DLD1 (cell line): ENCODE measurements around the gene CACNA1B.

Experiments used
- in situ Hi-C: cut with HindIII; loops from 2 replicates; pipeline ENCODE4 v1.10.0; 2017; ENCODE audit warnings: low sequenced_read_pairs

CACNA1B gene

GRCh38 chr9:137959641-137960411 lies 82.2 kb downstream of the CACNA1B start:
- in situ Hi-C loops, result no loop called here

DNA sequence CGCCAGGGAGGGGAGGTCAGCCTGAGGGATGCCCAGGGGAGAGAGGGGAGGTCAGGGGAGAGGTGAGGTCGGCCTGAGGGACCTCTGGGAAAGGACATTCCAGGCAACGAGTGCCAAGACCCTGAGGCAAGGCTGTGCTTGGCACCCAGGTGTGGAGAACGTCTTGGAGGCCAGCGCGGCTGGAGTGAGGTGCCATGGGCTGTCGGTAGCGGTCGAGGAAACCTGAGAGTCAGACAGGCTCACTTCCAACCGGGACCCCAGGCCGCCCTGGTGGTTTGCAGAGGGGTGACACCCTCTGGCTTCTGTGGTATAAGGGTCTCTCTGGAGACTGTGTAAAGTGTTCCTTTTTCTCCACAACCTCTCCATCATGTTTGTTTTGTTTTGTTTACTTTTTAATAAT lies 82.9 kb downstream of the CACNA1B start:
- in situ Hi-C loops, result no loop called here

- in situ Hi-C loops, result no loop called here
Observed at GRCh38 chr9:137963525-137963924, 85.9 kb downstream of the CACNA1B start.

- in situ Hi-C loops, result no loop called here
Observed at GRCh38 chr9:137965177-137965795, 87.7 kb downstream of the CACNA1B start.

- in situ Hi-C loops, result no loop called here
Observed at GRCh38 chr9:137967280-137967953, 89.8 kb downstream of the CACNA1B start.

DNA sequence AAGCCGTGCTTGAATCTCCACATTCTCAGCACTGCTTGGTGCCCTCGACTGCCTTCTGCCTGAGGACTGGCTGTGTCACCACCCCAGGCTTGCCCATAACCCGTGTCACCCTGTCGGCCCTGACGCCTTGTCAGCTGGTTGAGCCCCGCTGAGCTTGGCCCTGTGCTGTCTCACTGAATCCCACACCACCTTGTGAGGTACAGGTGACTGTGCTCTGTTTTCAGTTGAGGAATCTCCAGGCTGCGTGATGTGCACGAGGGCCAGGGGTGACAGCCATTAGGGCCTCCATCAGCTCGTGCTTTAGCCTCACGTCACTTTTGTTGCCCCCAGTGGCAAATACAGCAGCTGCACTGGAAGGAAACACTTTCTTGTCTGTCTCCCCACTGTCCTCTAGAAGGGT lies 90.7 kb downstream of the CACNA1B start:
- in situ Hi-C loops, result no loop called here

GRCh38 chr9:137969008-137969407 lies 91.4 kb downstream of the CACNA1B start:
- in situ Hi-C loops, result no loop called here

DNA sequence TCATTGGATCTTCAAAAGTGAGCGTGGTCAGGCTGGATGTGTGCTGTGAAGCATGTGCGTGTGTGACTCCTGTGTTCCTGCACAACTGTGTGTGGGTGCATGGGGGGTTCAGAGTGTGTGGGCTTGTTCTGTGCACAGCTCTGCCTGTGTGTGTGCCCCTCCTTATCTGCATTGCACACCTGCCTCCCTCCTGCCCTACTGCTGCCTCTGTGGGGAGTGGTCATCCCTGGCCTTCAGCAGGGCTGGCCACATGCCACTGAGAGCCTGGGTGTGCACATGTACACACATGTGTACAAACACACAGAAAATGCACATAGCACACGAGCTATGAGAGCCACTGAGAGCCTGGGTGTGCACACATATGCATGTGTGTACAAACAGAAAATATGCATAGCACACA lies 92.1 kb downstream of the CACNA1B start:
- in situ Hi-C loops, result no loop called here

DNA sequence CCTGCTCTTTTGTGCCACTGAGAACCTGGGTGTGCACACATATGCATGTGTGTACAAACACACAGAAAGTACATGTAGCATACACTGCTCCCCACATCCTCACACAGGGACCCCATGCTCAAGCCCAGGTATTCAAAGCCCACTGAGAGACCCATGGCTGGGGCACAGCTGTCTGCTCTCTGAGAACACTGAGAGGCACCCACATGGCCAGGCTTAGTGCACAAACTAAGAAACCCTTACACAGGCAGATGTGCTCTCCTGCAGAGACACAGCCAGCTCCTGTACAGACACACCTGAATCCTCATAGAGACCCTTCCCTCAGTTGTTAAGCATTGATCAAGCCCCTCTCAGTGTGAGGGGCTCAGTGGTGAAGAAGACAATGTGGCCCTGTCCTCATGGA lies 92.5 kb downstream of the CACNA1B start:
- in situ Hi-C loops, result no loop called here

- in situ Hi-C loops, result no loop called here
Observed at GRCh38 chr9:137970686-137971476, 93.3 kb downstream of the CACNA1B start.

DNA sequence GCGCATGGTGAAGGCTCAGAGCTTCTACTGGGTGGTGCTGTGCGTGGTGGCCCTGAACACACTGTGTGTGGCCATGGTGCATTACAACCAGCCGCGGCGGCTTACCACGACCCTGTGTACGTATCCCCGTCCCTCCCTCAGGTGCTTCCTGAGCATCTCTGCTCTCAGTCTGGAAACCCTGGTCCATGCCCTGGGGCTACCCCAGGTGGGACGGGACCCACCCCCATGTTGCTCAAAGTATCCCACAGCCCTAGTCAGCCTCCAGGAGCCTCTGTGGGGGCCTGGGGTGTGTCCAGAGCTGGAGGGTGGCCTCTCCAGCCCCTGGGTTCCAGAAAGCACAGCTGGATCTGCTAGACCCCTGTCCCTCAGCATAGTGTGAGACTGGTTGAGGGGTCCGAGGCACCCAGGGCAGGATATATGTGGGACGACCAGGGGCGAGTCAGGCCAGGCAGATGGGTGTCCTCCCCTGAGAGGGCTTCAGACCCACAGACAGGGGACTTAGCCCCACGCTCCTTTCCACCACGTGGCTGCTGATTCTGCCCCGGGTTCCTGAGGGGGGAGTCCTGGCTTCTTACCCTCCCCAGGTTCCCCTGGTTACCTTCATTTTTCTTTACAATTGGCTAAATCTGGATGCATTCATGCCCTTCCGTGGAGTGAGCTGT lies 94.0 kb downstream of the CACNA1B start:
- in situ Hi-C loops, result no loop called here

GRCh38 chr9:137972355-137972987 lies 94.9 kb downstream of the CACNA1B start:
- in situ Hi-C loops, result no loop called here

- in situ Hi-C loops, result no loop called here
Observed at GRCh38 chr9:137972988-137973470, 95.4 kb downstream of the CACNA1B start.

- in situ Hi-C loops, result no loop called here
Observed at GRCh38 chr9:137973829-137974416, 96.3 kb downstream of the CACNA1B start.

DNA sequence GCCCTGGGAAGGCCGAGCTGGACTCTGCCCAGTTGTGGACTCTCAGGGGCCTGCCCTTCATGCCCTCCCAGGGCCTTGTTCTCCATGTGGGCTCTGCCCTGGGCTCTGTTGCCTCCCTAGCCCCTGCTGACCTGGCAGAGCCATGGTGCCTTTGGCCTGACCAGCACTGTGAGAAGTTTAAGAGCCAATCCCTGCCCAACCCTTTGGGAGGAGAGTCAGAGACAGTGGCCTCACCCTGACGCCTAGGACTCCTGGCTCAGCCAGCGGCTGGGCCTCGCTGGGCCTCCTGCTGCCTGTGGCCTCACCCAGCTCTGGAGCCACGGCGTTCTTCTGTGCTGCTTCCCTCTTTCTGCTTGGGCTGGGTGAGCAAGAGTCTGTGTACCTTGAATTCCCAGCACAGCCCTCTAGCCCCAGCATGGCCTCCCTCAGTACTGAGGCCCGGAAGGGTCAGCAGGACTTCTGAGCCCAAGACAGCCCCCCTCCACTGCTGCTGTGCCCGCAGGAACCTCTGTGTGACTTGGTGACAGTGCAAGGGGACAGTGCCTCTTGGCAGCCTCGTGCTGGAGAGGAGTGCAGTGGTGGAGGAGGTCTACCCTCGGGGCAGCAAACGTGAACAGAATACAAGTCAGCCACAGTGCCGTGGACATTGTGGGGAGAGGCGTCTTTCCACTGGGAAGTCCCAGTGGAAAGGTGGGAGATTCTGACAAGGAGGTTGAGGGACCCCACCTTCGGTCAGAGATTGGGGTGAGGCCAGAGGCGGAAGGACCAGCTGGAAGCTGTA lies 97.4 kb downstream of the CACNA1B start:
- in situ Hi-C loops, result no loop called here

GRCh38 chr9:137975527-137975913 lies 97.9 kb downstream of the CACNA1B start:
- in situ Hi-C loops, result no loop called here

DNA sequence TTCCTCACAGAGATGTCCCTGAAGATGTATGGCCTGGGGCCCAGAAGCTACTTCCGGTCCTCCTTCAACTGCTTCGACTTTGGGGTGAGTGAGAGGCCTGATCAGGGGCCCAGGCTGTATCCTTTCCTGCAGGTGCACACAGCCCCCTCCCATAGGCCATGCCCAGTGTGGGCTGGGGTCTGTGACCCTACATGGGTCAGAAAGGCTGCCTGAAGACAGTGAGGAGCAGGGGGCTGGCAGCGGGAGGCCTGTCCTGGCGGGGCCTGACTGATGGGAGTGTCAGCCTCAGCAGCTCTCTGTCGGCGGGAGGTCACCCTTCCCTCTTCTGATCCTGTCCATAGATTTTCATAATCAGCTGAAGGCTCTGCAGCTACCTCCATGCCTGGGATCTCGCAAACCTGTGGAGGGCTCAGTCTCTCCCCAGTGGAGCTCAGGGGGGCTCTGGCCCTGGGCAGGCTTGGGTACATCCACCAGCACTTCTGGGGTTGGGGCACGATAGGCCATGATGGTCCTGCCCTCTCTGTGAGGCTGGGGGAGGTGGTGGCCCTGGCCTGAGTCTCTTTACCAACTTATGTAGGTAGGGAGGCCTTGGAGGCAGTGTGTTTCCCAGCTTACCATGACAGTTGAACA lies 98.5 kb downstream of the CACNA1B start:
- in situ Hi-C loops, result no loop called here

DNA sequence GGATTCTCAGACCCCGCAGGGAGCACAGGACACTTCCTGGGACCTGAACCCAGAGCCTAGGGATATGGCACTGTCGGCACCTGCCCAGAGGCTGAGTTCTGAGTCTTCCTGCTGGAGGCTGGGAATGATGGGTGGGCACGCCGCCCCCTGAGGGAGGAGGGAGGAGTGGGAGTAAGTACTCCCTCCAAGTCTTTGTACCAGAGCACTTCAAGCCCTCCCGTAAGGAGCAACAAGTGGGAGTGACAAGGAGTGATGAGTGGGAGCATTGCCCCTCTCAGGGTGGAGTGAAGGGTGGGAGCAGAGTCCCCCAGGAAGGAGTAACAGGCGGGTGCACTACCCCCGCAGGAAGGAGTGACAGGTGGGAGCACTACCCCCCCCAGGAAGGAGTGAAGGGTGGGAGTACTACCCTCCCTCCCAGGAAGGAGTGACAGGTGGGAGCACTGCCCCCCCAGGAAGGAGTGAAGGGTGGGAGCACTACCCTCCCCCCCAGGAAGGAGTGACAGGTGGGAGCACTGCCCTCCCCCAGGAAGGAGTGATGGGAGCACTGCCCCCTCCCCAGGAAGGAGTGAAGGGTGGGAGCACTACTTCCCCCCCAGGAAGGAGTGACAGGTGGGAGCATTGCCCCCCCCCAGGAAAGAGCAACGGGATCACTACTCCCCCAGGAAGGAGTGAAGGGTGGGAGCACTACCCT lies 100.1 kb downstream of the CACNA1B start:
- in situ Hi-C loops, result no loop called here
